Measurements from ENCODE around the gene DHODH.

DNA sequence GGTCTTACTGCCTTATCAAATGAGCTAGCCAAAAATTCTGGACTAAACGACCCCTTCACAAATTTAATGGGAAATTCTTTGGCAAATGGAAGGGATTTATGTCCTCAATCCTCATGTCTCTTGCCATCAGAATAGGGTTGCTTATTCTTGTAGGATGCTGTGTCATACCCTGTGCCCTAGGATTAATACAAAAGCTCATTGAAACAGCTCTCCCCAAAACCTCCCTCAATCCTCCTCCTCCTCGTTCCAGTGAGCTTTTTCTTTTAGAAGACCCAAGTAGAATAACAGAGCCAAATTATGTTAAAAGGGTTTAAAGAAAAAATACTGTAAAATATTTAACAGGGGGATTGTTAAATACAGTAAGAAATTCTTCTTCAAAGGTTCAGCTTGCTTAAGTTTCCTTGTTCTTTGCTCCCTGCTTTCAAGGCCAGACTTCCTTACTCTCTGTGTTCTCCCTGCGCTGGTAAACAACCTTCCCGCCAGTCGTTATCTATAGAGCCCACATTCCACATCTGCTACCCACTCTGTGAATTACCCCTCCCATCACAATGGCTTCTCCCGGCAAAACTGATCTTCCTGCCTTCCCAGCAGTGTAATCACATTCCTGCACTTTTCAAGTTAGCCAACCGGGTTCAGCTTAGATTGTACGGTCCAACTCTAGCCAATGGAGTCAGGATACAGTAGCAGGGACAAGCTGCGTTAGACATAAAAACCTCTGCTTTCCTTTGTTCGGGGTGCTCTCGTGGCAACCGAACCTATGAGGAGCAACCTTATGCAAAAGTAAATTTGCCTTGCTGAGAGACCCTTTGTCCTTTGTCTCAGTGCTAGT lies 64.2 kb downstream of the DHODH start:
- TF ChIP-seq, protein P1, sequence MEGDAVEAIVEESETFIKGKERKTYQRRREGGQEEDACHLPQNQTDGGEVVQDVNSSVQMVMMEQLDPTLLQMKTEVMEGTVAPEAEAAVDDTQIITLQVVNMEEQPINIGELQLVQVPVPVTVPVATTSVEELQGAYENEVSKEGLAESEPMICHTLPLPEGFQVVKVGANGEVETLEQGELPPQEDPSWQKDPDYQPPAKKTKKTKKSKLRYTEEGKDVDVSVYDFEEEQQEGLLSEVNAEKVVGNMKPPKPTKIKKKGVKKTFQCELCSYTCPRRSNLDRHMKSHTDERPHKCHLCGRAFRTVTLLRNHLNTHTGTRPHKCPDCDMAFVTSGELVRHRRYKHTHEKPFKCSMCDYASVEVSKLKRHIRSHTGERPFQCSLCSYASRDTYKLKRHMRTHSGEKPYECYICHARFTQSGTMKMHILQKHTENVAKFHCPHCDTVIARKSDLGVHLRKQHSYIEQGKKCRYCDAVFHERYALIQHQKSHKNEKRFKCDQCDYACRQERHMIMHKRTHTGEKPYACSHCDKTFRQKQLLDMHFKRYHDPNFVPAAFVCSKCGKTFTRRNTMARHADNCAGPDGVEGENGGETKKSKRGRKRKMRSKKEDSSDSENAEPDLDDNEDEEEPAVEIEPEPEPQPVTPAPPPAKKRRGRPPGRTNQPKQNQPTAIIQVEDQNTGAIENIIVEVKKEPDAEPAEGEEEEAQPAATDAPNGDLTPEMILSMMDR (IDR thresholded peaks at IDR 0.05) = no peak
- TF ChIP-seq EZH2 (IDR thresholded peaks at IDR 0.05; ENCODE audit: borderline replicate concordance, insufficient read depth, low read depth, low read length, poor library complexity, severe bottlenecking) = no peak

Data from B cell (primary cell).